Measurements from ENCODE around the gene GBF1. TPM values are rescaled to one million over a fixed set of nuclear protein-coding genes. Genes with fewer than 3 reads are reported as not detected.

GBF1 gene
- total and polyA plus RNA-seq, 10 of the 15 experiments (the other 5 are each of a cell fraction or from before 2014, with no cell fraction given), result 0.82 to 42.0 (median 21.8) TPM

DNA sequence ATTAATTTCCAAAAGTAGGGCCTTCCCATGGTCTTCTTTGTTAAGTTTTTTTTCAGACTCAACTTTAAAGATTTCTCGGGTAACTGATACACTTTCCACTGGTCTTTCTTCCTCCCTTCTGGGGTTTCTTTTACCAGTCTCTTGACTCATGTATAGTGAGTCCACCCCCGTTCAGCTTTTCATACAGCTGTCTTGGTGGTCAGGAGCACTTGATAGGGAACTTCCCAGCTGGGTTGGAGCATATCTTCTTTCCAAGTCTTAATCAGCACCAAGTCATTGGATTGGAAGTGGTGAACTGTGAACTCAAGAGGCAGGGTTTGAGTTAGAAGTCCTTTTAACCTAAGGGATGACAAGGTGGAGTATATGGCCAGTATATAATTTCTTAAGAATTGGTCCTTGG is 48.4 kb upstream of the GBF1 start (continued):
- TF ChIP-seq NFIC (IDR thresholded peaks at IDR 0.05; ENCODE audit: low read depth, low read length) (peak; percentile 45; the same call in 1 of the 2 replicates), IKZF1 (conservative IDR thresholded peaks at IDR 0.05) (no peak; the same call in 1 of the 2 replicates), SUZ12 (IDR thresholded peaks at IDR 0.05; ENCODE audit: unreplicated experiment) (no peak), EP300 (IDR thresholded peaks at IDR 0.05; ENCODE audit: borderline replicate concordance in 1 of 2, control insufficient read depth in 1 of 2, low read depth in 2 of 2, low read length in 2 of 2) (no peak), STAT3 (IDR thresholded peaks at IDR 0.05; ENCODE audit: low read depth, low read length) (no peak), EGR1 (IDR thresholded peaks at IDR 0.05; ENCODE audit: borderline replicate concordance in 1 of 2, low read depth in 2 of 2, low read length in 2 of 2) (peak in 1 of 2 experiments; percentile 31; a peak in 1 of 3 replicates), DPF2 (IDR thresholded peaks at IDR 0.05) (0 out of 2 replicates have a peak, but pooled peaks have one; percentile 39), IRF4 (IDR thresholded peaks at IDR 0.05; ENCODE audit: low read depth, low read length) (no peak), ETV6 (conservative IDR thresholded peaks at IDR 0.05 in 1 of 2, IDR thresholded peaks at IDR 0.05 in 1 of 2; ENCODE audit: borderline replicate concordance in 1 of 2, low read depth in 1 of 2) (no peak), IKZF2 (IDR thresholded peaks at IDR 0.05) (peak; percentile 23 to 56; a peak in 2 of 4 replicates), TCF7 (IDR thresholded peaks at IDR 0.05; ENCODE audit: borderline replicate concordance) (no peak), CHD4 (IDR thresholded peaks at IDR 0.05) (no peak), TCF3 (IDR thresholded peaks at IDR 0.05; ENCODE audit: borderline replicate concordance, insufficient read depth, low read depth, low read length) (no peak)
- TF ChIP-seq, protein P1, sequence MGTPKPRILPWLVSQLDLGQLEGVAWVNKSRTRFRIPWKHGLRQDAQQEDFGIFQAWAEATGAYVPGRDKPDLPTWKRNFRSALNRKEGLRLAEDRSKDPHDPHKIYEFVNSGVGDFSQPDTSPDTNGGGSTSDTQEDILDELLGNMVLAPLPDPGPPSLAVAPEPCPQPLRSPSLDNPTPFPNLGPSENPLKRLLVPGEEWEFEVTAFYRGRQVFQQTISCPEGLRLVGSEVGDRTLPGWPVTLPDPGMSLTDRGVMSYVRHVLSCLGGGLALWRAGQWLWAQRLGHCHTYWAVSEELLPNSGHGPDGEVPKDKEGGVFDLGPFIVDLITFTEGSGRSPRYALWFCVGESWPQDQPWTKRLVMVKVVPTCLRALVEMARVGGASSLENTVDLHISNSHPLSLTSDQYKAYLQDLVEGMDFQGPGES (IDR thresholded peaks at IDR 0.05), result no peak
- TF ChIP-seq, protein P2, sequence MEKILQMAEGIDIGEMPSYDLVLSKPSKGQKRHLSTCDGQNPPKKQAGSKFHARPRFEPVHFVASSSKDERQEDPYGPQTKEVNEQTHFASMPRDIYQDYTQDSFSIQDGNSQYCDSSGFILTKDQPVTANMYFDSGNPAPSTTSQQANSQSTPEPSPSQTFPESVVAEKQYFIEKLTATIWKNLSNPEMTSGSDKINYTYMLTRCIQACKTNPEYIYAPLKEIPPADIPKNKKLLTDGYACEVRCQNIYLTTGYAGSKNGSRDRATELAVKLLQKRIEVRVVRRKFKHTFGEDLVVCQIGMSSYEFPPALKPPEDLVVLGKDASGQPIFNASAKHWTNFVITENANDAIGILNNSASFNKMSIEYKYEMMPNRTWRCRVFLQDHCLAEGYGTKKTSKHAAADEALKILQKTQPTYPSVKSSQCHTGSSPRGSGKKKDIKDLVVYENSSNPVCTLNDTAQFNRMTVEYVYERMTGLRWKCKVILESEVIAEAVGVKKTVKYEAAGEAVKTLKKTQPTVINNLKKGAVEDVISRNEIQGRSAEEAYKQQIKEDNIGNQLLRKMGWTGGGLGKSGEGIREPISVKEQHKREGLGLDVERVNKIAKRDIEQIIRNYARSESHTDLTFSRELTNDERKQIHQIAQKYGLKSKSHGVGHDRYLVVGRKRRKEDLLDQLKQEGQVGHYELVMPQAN (conservative IDR thresholded peaks at IDR 0.05), result no peak

Data from GM12878 (cell line).